ENCODE data around the gene ARRB1.

The ARRB1 gene

GRCh38 chr11:75324740-75325139 lies 26.7 kb downstream of the ARRB1 start:
- Histone ChIP-seq H3K36me3 (ENCODE audit: control insufficient read depth in 2 of 2, insufficient read depth in 2 of 2, low read length in 2 of 2) (peaks cover 3 to 4% of the 10 kb centered on the region in 2 donors), H3K27ac (ENCODE audit: low read depth in 2 of 2, low read length in 2 of 2) (peak overlapping the region; percentile 63 to 76), H3K4me1 (ENCODE audit: control insufficient read depth in 2 of 2, insufficient read depth in 2 of 2, low read length in 2 of 2) (peaks cover 43 to 66% of the 10 kb centered on the region in 2 donors), H3K27me3 (ENCODE audit: control insufficient read depth in 2 of 2, insufficient read depth in 2 of 2, low read length in 2 of 2) (no peaks in the 10 kb centered on the region), H3K9ac (ENCODE audit: low read depth in 1 of 2, low read length in 2 of 2) (no peak overlapping the region), H3K4me3 (ENCODE audit: low read length in 2 of 2) (no peak overlapping the region), H3K9me3 (ENCODE audit: control insufficient read depth in 2 of 2, low read length in 2 of 2) (no peaks in the 10 kb centered on the region)

- Histone ChIP-seq H3K27me3 (ENCODE audit: control insufficient read depth in 2 of 2, insufficient read depth in 2 of 2, low read length in 2 of 2) (no peaks in the 10 kb centered on the region), H3K4me1 (ENCODE audit: control insufficient read depth in 2 of 2, insufficient read depth in 2 of 2, low read length in 2 of 2) (peaks cover 43 to 66% of the 10 kb centered on the region in 2 donors), H3K36me3 (ENCODE audit: control insufficient read depth in 2 of 2, insufficient read depth in 2 of 2, low read length in 2 of 2) (peaks cover 3 to 4% of the 10 kb centered on the region in 2 donors), H3K9me3 (ENCODE audit: control insufficient read depth in 2 of 2, low read length in 2 of 2) (no peaks in the 10 kb centered on the region), H3K9ac (ENCODE audit: low read depth in 1 of 2, low read length in 2 of 2) (peak overlapping the region in 1 of 2 donors; percentile 58), H3K27ac (ENCODE audit: low read depth in 2 of 2, low read length in 2 of 2) (peak overlapping the region; percentile 63 to 76), H3K4me3 (ENCODE audit: low read length in 2 of 2) (no peak overlapping the region)
These were observed 27.3 kb downstream of the ARRB1 start for GRCh38 chr11:75324189-75324588.

GRCh38 chr11:75323609-75324008 lies 27.9 kb downstream of the ARRB1 start:
- Histone ChIP-seq H3K9ac (ENCODE audit: low read depth in 1 of 2, low read length in 2 of 2) (peak overlapping the region in 1 of 2 donors; percentile 1), H3K27me3 (ENCODE audit: control insufficient read depth in 2 of 2, insufficient read depth in 2 of 2, low read length in 2 of 2) (no peaks in the 10 kb centered on the region), H3K9me3 (ENCODE audit: control insufficient read depth in 2 of 2, low read length in 2 of 2) (no peaks in the 10 kb centered on the region), H3K4me1 (ENCODE audit: control insufficient read depth in 2 of 2, insufficient read depth in 2 of 2, low read length in 2 of 2) (peaks cover 39 to 66% of the 10 kb centered on the region in 2 donors), H3K36me3 (ENCODE audit: control insufficient read depth in 2 of 2, insufficient read depth in 2 of 2, low read length in 2 of 2) (peaks cover 3 to 4% of the 10 kb centered on the region in 2 donors), H3K27ac (ENCODE audit: low read depth in 2 of 2, low read length in 2 of 2) (peak overlapping the region; percentile 63 to 76), H3K4me3 (ENCODE audit: low read length in 2 of 2) (peak overlapping the region in 1 of 2 donors; percentile 7)

GRCh38 chr11:75320643-75321042 lies 30.8 kb downstream of the ARRB1 start:
- peak overlapping the region; percentile 95 for H3K27ac ChIP-seq (ENCODE audit: low read depth in 2 of 2, low read length in 2 of 2)
- no peak overlapping the region for H3K4me3 ChIP-seq (ENCODE audit: low read length in 2 of 2)
- H3K9me3 ChIP-seq (ENCODE audit: control insufficient read depth in 2 of 2, low read length in 2 of 2): no peaks in the 10 kb centered on the region
- no peaks in the 10 kb centered on the region for H3K27me3 ChIP-seq (ENCODE audit: control insufficient read depth in 2 of 2, insufficient read depth in 2 of 2, low read length in 2 of 2)
- peak overlapping the region in 1 of 2 donors; percentile 69 for H3K9ac ChIP-seq (ENCODE audit: low read depth in 1 of 2, low read length in 2 of 2)
- H3K4me1 ChIP-seq (ENCODE audit: control insufficient read depth in 2 of 2, insufficient read depth in 2 of 2, low read length in 2 of 2): peaks cover 34 to 59% of the 10 kb centered on the region in 2 donors
- H3K36me3 ChIP-seq (ENCODE audit: control insufficient read depth in 2 of 2, insufficient read depth in 2 of 2, low read length in 2 of 2): peaks cover 2 to 3% of the 10 kb centered on the region in 2 donors

- H3K27me3 ChIP-seq (ENCODE audit: control insufficient read depth in 2 of 2, insufficient read depth in 2 of 2, low read length in 2 of 2): no peaks in the 10 kb centered on the region
- H3K27ac ChIP-seq (ENCODE audit: low read depth in 2 of 2, low read length in 2 of 2): peak overlapping the region; percentile 95
- H3K36me3 ChIP-seq (ENCODE audit: control insufficient read depth in 2 of 2, insufficient read depth in 2 of 2, low read length in 2 of 2): peaks cover 2 to 3% of the 10 kb centered on the region in 2 donors
- peaks cover 31 to 58% of the 10 kb centered on the region in 2 donors for H3K4me1 ChIP-seq (ENCODE audit: control insufficient read depth in 2 of 2, insufficient read depth in 2 of 2, low read length in 2 of 2)
- H3K9ac ChIP-seq (ENCODE audit: low read depth in 1 of 2, low read length in 2 of 2): peak overlapping the region in 1 of 2 donors; percentile 69
- H3K4me3 ChIP-seq (ENCODE audit: low read length in 2 of 2): no peak overlapping the region
- no peaks in the 10 kb centered on the region for H3K9me3 ChIP-seq (ENCODE audit: control insufficient read depth in 2 of 2, low read length in 2 of 2)
These were observed 31.3 kb downstream of the ARRB1 start for GRCh38 chr11:75320046-75320618.

- peak overlapping the region; percentile 13 to 20 for H3K4me3 ChIP-seq (ENCODE audit: low read length in 2 of 2)
- H3K9me3 ChIP-seq (ENCODE audit: control insufficient read depth in 2 of 2, low read length in 2 of 2): no peaks in the 10 kb centered on the region
- peak overlapping the region; percentile 95 for H3K27ac ChIP-seq (ENCODE audit: low read depth in 2 of 2, low read length in 2 of 2)
- no peaks in the 10 kb centered on the region for H3K27me3 ChIP-seq (ENCODE audit: control insufficient read depth in 2 of 2, insufficient read depth in 2 of 2, low read length in 2 of 2)
- peak overlapping the region; percentile 52 to 69 for H3K9ac ChIP-seq (ENCODE audit: low read depth in 1 of 2, low read length in 2 of 2)
- H3K36me3 ChIP-seq (ENCODE audit: control insufficient read depth in 2 of 2, insufficient read depth in 2 of 2, low read length in 2 of 2): peaks cover 2 to 3% of the 10 kb centered on the region in 2 donors
- H3K4me1 ChIP-seq (ENCODE audit: control insufficient read depth in 2 of 2, insufficient read depth in 2 of 2, low read length in 2 of 2): peaks cover 28 to 58% of the 10 kb centered on the region in 2 donors
These were observed 32.2 kb downstream of the ARRB1 start for GRCh38 chr11:75319035-75319877.

- H3K4me1 ChIP-seq (ENCODE audit: control insufficient read depth in 2 of 2, insufficient read depth in 2 of 2, low read length in 2 of 2): peaks cover 34 to 56% of the 10 kb centered on the region in 2 donors
- no peak overlapping the region for H3K4me3 ChIP-seq (ENCODE audit: low read length in 2 of 2)
- peak overlapping the region; percentile 1 to 95 for H3K27ac ChIP-seq (ENCODE audit: low read depth in 2 of 2, low read length in 2 of 2)
- H3K9ac ChIP-seq (ENCODE audit: low read depth in 1 of 2, low read length in 2 of 2): no peak overlapping the region
- H3K9me3 ChIP-seq (ENCODE audit: control insufficient read depth in 2 of 2, low read length in 2 of 2): no peaks in the 10 kb centered on the region
- peaks cover 0 to 2% of the 10 kb centered on the region in 2 donors for H3K36me3 ChIP-seq (ENCODE audit: control insufficient read depth in 2 of 2, insufficient read depth in 2 of 2, low read length in 2 of 2)
- H3K27me3 ChIP-seq (ENCODE audit: control insufficient read depth in 2 of 2, insufficient read depth in 2 of 2, low read length in 2 of 2): no peaks in the 10 kb centered on the region
These were observed 33.9 kb downstream of the ARRB1 start for GRCh38 chr11:75317446-75318122.

- no peak overlapping the region for H3K27ac ChIP-seq (ENCODE audit: low read depth in 2 of 2, low read length in 2 of 2)
- peaks cover 0 to 2% of the 10 kb centered on the region in 2 donors for H3K36me3 ChIP-seq (ENCODE audit: control insufficient read depth in 2 of 2, insufficient read depth in 2 of 2, low read length in 2 of 2)
- no peak overlapping the region for H3K4me3 ChIP-seq (ENCODE audit: low read length in 2 of 2)
- no peaks in the 10 kb centered on the region for H3K27me3 ChIP-seq (ENCODE audit: control insufficient read depth in 2 of 2, insufficient read depth in 2 of 2, low read length in 2 of 2)
- H3K4me1 ChIP-seq (ENCODE audit: control insufficient read depth in 2 of 2, insufficient read depth in 2 of 2, low read length in 2 of 2): peaks cover 46 to 62% of the 10 kb centered on the region in 2 donors
- no peaks in the 10 kb centered on the region for H3K9me3 ChIP-seq (ENCODE audit: control insufficient read depth in 2 of 2, low read length in 2 of 2)
- no peak overlapping the region for H3K9ac ChIP-seq (ENCODE audit: low read depth in 1 of 2, low read length in 2 of 2)
These were observed 36.0 kb downstream of the ARRB1 start for GRCh38 chr11:75315439-75315805.

- Histone ChIP-seq H3K9me3 (ENCODE audit: control insufficient read depth in 2 of 2, low read length in 2 of 2) (no peaks in the 10 kb centered on the region), H3K36me3 (ENCODE audit: control insufficient read depth in 2 of 2, insufficient read depth in 2 of 2, low read length in 2 of 2) (peaks cover 0 to 6% of the 10 kb centered on the region in 2 donors), H3K4me1 (ENCODE audit: control insufficient read depth in 2 of 2, insufficient read depth in 2 of 2, low read length in 2 of 2) (peaks cover 42 to 57% of the 10 kb centered on the region in 2 donors), H3K4me3 (ENCODE audit: low read length in 2 of 2) (no peak overlapping the region), H3K27ac (ENCODE audit: low read depth in 2 of 2, low read length in 2 of 2) (no peak overlapping the region), H3K9ac (ENCODE audit: low read depth in 1 of 2, low read length in 2 of 2) (no peak overlapping the region), H3K27me3 (ENCODE audit: control insufficient read depth in 2 of 2, insufficient read depth in 2 of 2, low read length in 2 of 2) (no peaks in the 10 kb centered on the region)
These were observed 36.6 kb downstream of the ARRB1 start for GRCh38 chr11:75314771-75315438.

All from mucosa of rectum (tissue), 2 donors.